SU-DHL-6 (cell line): Measurements from ENCODE around the gene PHACTR2.

Experiments used
- H2AFZ ChIP-seq: fragments of 200-600 bp; sonication (generic); 2 replicates; pipeline ENCODE4 v1.6.1; 2014; ENCODE audit warnings: low read depth, mild to moderate bottlenecking, moderate library complexity, mixed read lengths, antibody characterized with exemption, low read length; ENCODE audit not compliant: severe bottlenecking
- H3F3A ChIP-seq: fragments of 200-600 bp; shearing (Covaris generic); 2 replicates; pipeline ENCODE4 v1.6.0; 2016; ENCODE audit warnings: antibody characterized with exemption, mild to moderate bottlenecking; ENCODE audit not compliant: insufficient read depth
- H3K27ac ChIP-seq: fragments of 200-600 bp; sonication (generic); 2 replicates; pipeline ENCODE4 v1.5.1; 2016; ENCODE audit warnings: low read depth, mild to moderate bottlenecking, low read length, moderate library complexity, mixed read lengths
- H3K27me3 ChIP-seq: fragments of 200-600 bp; sonication (generic), shearing (Covaris generic); 2 replicates; pipeline ENCODE4 v1.6.0; 2014; ENCODE audit warnings: mild to moderate bottlenecking, low read length
- H3K36me3 ChIP-seq: fragments of 200-600 bp; sonication (generic); 2 replicates; pipeline ENCODE4 v1.6.1; 2014; ENCODE audit warnings: mild to moderate bottlenecking, low read length, mixed read lengths
- H3K4me2 ChIP-seq: fragments of 300-600, 200-600 bp; shearing (Covaris generic), sonication (generic); 2 replicates; pipeline ENCODE4 v1.6.0; 2014; ENCODE audit warnings: low read length, low read depth, mild to moderate bottlenecking; ENCODE audit not compliant: poor library complexity, severe bottlenecking
- H3K4me3 ChIP-seq: fragments of 200-600 bp; sonication (generic); 2 replicates; pipeline ENCODE4 v1.5.1; 2014; ENCODE audit warnings: antibody characterized with exemption, low read length, mild to moderate bottlenecking, mixed read lengths; ENCODE audit not compliant: insufficient read depth, poor library complexity, severe bottlenecking
- H3K79me2 ChIP-seq: fragments of 200-600 bp; sonication (generic); 2 replicates; pipeline ENCODE4 v1.6.1; 2014; ENCODE audit warnings: mild to moderate bottlenecking, low read length, moderate library complexity; ENCODE audit not compliant: insufficient read depth
- H3K9ac ChIP-seq: fragments of 200-600 bp; sonication (generic); 2 replicates; pipeline ENCODE4 v1.7.0; 2014; ENCODE audit warnings: mild to moderate bottlenecking, low read length
- H3K9me2 ChIP-seq: fragments of 200-600 bp; sonication (generic); replicated peaks from 2 replicates; pipeline ENCODE4 v1.6.1; 2014; ENCODE audit warnings: low read length; ENCODE audit not compliant: insufficient read depth
- H3K9me3 ChIP-seq: fragments of 200-600 bp; sonication (generic); 2 replicates; pipeline ENCODE4 v1.6.1; 2014; ENCODE audit warnings: low read length, mixed read lengths; ENCODE audit not compliant: insufficient read depth
- H4K20me1 ChIP-seq: fragments of 200-600 bp; sonication (generic); 2 replicates; pipeline ENCODE4 v1.6.1; 2014; ENCODE audit warnings: low read depth, mild to moderate bottlenecking, antibody characterized with exemption, low read length, moderate library complexity, mixed read lengths
- CTCF ChIP-seq: fragments of 200-600 bp; sonication (generic); IDR thresholded peaks from one replicate; pipeline ENCODE4 v1.5.1; 2017; ENCODE audit warnings: antibody characterized with exemption, mild to moderate bottlenecking, low read length, moderate library complexity; ENCODE audit not compliant: insufficient read depth, poor library complexity, severe bottlenecking
- EZH2phosphoT487 ChIP-seq: fragments of 200-600 bp; sonication (generic), shearing (Covaris generic); conservative IDR thresholded peaks from 2 replicates; pipeline ENCODE4 v1.6.1; 2018; ENCODE audit warnings: mild to moderate bottlenecking, antibody characterized with exemption, low read length, moderate library complexity, mixed read lengths

Gene PHACTR2

GRCh38 chr6:143761074-143761473 is 83.3 kb downstream of the PHACTR2 start:
- H2AFZ ChIP-seq: no peak overlapping the region
- H3K27ac ChIP-seq: no peak overlapping the region
- H3K36me3 ChIP-seq: no peaks in the 10 kb centered on the region
- no peak for TF ChIP-seq EZH2phosphoT487
- TF ChIP-seq CTCF: no peak
- no peak overlapping the region for H3K4me3 ChIP-seq
- no peaks in the 10 kb centered on the region for H3K79me2 ChIP-seq
- no peak overlapping the region for H3K4me2 ChIP-seq
- H3F3A ChIP-seq: no peaks in the 10 kb centered on the region
- no peaks in the 10 kb centered on the region for H3K27me3 ChIP-seq
- no peaks in the 10 kb centered on the region for H3K9me3 ChIP-seq
- no peaks in the 10 kb centered on the region for H4K20me1 ChIP-seq
- no peak overlapping the region for H3K9ac ChIP-seq
- H3K9me2 ChIP-seq: no peaks in the 10 kb centered on the region

GRCh38 chr6:143762126-143762525 is 84.4 kb downstream of the PHACTR2 start:
- H3K79me2 ChIP-seq: no peaks in the 10 kb centered on the region
- H3K9me3 ChIP-seq: no peaks in the 10 kb centered on the region
- no peaks in the 10 kb centered on the region for H3K27me3 ChIP-seq
- H4K20me1 ChIP-seq: no peaks in the 10 kb centered on the region
- H3K27ac ChIP-seq: no peak overlapping the region
- no peak overlapping the region for H2AFZ ChIP-seq
- H3K4me3 ChIP-seq: no peak overlapping the region
- H3K9ac ChIP-seq: no peak overlapping the region
- H3F3A ChIP-seq: no peaks in the 10 kb centered on the region
- TF ChIP-seq CTCF (no peak), EZH2phosphoT487 (no peak)
- no peaks in the 10 kb centered on the region for H3K9me2 ChIP-seq
- no peak overlapping the region for H3K4me2 ChIP-seq
- no peaks in the 10 kb centered on the region for H3K36me3 ChIP-seq

- Histone ChIP-seq H3K27ac (no peak overlapping the region), H3K9me3 (no peaks in the 10 kb centered on the region), H3K79me2 (no peaks in the 10 kb centered on the region), H3K27me3 (no peaks in the 10 kb centered on the region), H3K4me2 (no peak overlapping the region), H3K9ac (no peak overlapping the region), H3K4me3 (no peak overlapping the region), H3K9me2 (no peaks in the 10 kb centered on the region), H3F3A (no peaks in the 10 kb centered on the region), H3K36me3 (no peaks in the 10 kb centered on the region), H4K20me1 (no peaks in the 10 kb centered on the region), H2AFZ (no peak overlapping the region)
- TF ChIP-seq EZH2phosphoT487: no peak
- TF ChIP-seq CTCF: no peak
Observed at GRCh38 chr6:143765422-143766184, 87.8 kb downstream of the PHACTR2 start.
